ENCODE data around the gene CNKSR2.

Gene CNKSR2

DNA sequence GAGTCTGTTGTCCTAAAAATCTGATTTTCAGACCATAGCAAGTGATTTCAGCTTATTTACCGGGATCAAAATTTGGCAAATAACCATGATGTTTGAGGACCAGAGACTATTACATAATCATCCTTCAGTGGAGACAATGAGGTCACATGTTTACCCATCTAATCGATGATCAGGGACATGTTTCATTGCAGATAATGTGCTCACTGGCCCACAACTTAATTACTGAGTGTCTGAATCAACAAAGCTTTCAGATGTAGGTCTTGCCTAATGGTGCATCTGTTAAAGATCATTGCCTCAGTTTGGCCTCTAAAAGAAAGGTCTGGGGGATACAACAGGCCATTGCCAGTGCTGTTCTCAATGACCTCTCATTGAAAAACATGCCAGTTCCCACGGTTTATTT, 326.7 kb downstream of the CNKSR2 start:
- Mint-ChIP-seq H3K9me3 (no peaks in the 10 kb centered on the region), H3K4me3 (no peak overlapping the region), H3K27me3 (no peaks in the 10 kb centered on the region), H3K4me1 (ENCODE audit: low read depth) (no peaks in the 10 kb centered on the region), H3K36me3 (ENCODE audit: low read depth) (no peaks in the 10 kb centered on the region), H3K27ac (no peak overlapping the region)

DNA sequence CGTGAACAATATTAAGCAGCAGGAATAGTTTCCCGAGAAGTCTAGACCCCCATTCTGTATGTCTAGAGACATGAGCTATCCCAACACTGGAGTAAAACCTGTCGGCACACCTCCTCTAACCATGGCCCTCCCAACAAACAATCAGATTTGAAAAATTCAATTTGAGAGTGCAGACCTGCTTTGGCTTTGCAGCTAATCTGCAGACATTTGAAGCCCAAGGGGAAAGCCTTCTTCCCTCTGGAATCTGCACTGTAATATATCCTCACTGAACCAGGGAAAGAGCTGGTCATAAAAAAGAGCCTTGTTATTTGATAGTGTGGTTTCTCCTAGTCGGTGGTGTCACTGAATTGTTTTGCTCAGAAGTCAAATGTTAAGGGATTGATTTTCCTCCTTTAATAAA, 328.5 kb downstream of the CNKSR2 start:
- no peaks in the 10 kb centered on the region for H3K9me3 Mint-ChIP-seq
- no peaks in the 10 kb centered on the region for H3K4me1 Mint-ChIP-seq (ENCODE audit: low read depth)
- H3K27ac Mint-ChIP-seq: no peak overlapping the region
- H3K27me3 Mint-ChIP-seq: no peaks in the 10 kb centered on the region
- no peaks in the 10 kb centered on the region for H3K36me3 Mint-ChIP-seq (ENCODE audit: low read depth)
- H3K4me3 Mint-ChIP-seq: no peak overlapping the region

Measured in stimulated activated naive CD8-positive, alpha-beta T cell treated with anti-CD3 and anti-CD28 coated beads, Interleukin-15, Interleukin-2, amounts not matched to agents 100 ng/mL and 50 ng/mL, for 24 hours (primary cell).